Fibroblast of mammary gland (primary cell): ENCODE results near the gene PDGFRB.

Source experiments
- DNase-seq: peaks from one replicate; pipeline ENCODE4 v3.0.0-alpha.2; 2010; ENCODE audit warnings: low read depth
- H3K4me3 ChIP-seq: 2 replicates; pipeline ENCODE4 v1.5.1; 2011; ENCODE audit warnings: low read depth, mild to moderate bottlenecking, low read length, moderate library complexity; ENCODE audit not compliant: control insufficient read depth
- CTCF ChIP-seq: conservative IDR thresholded peaks from 2 replicates; pipeline ENCODE4 v1.5.1; 2011; ENCODE audit warnings: low read depth, low read length, inconsistent platforms; ENCODE audit not compliant: control insufficient read depth, insufficient read depth

The PDGFRB gene

DNA sequence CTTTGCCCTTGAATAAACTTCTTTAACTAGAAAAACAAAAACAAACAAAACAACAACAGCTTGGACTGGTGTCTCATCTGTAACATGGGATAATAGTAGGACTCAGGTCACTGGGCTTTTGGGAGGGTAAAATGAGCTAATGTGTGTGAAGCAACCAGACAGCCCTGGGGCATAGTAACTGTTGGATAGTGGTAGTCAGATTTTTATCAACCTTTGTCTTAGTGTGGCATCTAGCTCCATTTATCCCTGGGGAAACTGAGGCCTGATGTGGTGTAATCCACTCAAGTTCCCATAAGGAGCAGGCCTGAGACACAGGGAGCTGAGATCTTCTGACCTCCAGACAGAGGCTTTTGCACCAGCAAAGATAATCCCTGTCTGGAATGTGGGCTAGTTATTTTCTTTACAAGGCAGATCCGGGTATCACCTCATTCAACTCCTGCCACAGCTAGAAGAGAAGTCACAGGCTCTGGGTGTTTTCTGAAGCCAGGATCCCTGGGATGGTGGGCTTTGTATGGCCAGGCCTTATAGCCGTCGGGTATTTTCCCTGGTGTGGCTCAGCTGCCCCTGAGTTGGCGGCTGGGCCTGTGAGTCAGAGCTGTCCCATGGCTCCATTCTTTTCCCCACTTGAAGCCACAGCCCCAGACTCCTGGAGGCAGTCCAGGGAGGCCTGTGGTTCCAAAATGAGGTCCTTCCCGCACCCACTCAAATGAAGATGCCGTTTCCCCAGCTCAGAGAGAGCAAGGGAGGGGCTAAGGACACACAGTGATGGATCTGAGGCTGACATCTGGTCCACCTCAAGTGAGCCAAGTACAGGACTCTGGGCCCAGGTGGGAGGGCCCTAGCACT lies 43.2 kb downstream of the PDGFRB start:
- TF ChIP-seq CTCF = no peak
- H3K4me3 ChIP-seq = no peak overlapping the region
- peak; percentile 95 for DNase-seq

DNA sequence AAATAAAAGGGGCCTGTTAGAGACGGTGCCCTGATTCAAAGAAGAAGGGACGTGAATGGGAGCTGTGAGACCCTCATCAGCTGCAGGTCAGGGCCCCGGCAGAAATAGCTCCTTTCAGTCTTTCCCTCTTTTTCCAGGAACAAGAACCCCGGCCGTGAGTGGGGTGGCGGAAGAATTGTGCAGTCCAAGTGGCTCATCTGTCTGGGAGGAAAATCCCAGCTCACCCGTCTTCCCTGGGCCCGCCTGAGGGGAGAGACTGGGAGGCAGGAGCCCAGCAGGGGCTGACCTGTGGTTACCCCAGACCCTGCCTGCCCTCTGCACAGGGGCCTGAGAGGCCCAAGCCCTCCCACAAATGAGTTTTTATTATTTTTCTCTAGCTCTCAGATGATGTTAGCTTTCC lies 44.5 kb downstream of the PDGFRB start:
- no peak for TF ChIP-seq CTCF
- DNase-seq = peak; percentile 3

DNA sequence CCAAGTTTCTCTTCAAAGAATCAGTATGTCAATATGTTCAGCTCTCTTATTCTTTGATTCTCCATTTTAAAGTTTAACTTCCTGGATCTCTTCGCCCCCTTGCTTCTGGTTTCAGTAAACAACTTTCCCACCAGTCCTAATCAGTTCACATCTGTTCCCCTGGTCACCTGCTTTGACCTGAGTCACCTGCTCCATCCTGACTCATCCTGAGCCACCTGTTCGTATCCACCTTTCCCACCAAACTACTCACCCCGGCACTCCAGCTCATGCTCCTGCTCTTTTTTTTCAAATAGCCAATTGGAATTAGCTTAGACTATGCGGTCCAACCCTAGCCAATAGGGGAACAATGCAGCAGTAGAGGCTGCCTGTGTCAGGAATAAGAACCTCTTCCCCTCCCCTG lies 45.7 kb downstream of the PDGFRB start:
- H3K4me3 ChIP-seq = no peak overlapping the region
- peak; percentile 27 for DNase-seq
- TF ChIP-seq CTCF = no peak

More for the DNA sequence above, 44.5 kb downstream of the PDGFRB start:
- no peak overlapping the region for H3K4me3 ChIP-seq

DNA sequence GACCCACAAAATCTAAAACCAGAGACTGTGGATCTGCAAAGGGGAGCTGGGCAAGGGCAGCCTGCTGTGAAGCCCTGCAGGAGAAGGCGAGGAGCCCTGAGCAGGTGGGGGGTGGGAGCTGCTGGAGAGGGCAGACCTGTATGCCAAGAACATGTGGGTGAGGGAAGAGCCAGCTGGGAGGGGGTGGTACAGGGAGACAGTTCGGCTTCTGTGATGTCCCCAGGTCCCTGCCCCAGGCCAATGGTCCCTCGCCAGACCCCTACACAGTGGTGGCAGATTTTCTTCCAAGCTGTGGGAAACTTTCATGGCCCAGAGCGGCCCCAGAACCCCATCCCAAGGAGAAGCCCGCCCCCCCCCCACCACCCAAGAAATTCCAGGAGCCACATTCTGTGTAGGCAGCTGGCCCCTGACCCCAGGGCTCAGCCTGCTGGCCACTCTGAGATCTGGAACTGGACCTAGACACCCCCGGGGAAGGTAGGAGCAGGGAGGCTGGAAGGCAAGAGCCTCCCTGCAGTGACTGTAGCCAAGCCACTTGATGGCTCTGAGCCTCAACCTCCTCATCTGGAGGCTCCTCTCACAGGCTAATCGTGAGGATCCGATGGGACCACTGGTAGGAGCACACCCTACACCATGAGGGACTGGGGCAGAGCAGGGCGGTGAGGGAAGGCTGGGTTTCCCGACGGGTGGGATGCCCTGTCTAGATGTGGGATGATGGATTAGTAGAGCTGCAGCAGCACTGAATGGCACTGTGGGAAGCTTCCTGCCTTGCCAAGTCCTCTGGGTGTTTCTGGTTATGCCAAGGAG lies 46.7 kb downstream of the PDGFRB start:
- peak; percentile 10 for DNase-seq
- no peak for TF ChIP-seq CTCF
- no peak overlapping the region for H3K4me3 ChIP-seq

DNA sequence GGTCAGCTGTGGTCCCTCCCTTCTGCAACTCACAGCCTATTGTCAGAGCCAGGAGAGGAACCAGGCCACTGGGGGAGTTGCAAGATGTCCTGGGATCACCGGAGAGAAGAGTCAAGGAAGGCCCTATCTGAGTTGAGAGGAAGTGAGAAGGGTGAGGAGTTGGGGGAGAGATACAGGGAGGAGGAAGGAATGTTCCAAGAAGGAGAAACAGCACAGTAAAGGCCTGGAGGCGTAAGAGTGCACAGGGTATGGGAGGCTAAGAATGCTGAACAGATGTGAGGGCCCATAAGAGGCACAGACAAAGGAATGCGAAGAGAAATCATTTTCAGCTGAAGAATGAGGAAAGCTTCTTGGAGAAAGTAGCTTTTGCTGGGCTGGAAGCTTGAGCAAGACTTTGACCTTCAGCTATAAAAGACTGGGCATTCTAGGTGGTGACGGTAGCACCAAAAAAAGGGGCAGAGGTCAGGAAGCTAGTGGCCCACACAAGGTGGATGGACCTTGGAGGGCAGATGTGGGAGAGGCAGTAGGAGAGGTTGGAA lies 47.7 kb downstream of the PDGFRB start:
- TF ChIP-seq CTCF = no peak
- DNase-seq = peak; percentile 68
- no peak overlapping the region for H3K4me3 ChIP-seq

DNA sequence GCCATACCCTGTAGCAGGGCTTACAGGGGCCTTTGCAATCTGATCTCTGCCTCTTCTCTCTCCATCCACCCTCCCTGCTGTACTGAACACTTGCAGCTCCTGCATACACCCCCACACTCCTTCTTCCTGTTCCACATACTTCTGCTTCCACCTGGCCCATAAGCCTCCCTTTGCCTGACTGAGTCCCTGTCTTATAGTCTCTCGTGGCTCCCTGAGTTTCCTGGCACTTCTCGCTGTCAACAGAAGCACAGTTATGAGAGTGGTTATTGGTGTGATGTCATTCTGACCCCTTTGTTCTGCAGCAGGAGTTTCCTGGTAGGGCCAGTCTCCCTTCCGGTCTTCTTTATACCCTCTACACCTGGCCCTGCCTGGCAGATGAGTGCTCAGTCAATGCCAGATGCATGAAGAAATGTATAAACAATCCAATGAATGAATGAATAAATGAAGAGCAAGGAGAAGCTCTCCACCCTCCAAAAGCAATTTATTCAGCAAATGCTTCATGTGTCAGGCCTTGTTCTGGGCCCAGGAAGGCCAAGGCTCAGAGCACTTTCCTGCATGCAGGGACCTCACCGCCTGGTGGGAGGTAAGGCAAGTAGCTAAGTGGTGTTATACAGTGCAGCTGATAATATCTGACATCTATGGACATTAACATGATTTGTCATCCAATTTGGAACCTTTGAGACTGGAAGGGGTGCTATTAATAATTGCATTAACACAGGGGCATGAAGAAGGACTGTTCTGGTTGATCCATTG lies 48.8 kb downstream of the PDGFRB start:
- H3K4me3 ChIP-seq = no peak overlapping the region
- no peak for TF ChIP-seq CTCF
- peak; percentile 3 for DNase-seq
